ENCODE measurements around the gene FNTB.

DNA sequence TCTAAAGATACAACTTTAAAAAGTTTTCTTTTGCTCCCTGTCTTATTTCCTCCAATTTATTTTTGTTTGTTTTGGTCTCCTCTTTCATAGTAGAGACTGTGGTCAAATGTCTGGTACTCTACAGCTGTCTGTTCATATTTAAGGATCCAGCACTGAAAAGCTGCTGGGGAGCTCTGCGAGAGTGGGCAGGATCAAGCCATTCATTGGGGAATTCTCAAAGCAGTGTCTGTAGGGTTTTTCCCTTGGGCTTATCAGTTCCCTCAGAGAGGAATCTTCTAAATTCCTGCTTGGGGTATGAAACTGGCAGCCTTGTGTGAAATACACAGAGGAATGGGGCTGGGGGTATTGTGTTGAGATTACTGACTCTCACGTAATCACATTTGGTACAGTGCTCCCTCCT lies 52.3 kb downstream of the FNTB start:
- TF ChIP-seq, protein P1, sequence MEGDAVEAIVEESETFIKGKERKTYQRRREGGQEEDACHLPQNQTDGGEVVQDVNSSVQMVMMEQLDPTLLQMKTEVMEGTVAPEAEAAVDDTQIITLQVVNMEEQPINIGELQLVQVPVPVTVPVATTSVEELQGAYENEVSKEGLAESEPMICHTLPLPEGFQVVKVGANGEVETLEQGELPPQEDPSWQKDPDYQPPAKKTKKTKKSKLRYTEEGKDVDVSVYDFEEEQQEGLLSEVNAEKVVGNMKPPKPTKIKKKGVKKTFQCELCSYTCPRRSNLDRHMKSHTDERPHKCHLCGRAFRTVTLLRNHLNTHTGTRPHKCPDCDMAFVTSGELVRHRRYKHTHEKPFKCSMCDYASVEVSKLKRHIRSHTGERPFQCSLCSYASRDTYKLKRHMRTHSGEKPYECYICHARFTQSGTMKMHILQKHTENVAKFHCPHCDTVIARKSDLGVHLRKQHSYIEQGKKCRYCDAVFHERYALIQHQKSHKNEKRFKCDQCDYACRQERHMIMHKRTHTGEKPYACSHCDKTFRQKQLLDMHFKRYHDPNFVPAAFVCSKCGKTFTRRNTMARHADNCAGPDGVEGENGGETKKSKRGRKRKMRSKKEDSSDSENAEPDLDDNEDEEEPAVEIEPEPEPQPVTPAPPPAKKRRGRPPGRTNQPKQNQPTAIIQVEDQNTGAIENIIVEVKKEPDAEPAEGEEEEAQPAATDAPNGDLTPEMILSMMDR (conservative IDR thresholded peaks at IDR 0.05 in 1 of 2, IDR thresholded peaks at IDR 0.05 in 1 of 2; ENCODE audit: extremely low read depth in 1 of 2, insufficient read depth in 1 of 2, low read depth in 1 of 2, low read length in 2 of 2), result no peak
- no peak for TF ChIP-seq EZH2 (IDR thresholded peaks at IDR 0.05; ENCODE audit: borderline replicate concordance, low read length)

Measured in mammary epithelial cell (primary cell).